ENCODE data around the gene IRS1.

IRS1 gene

DNA sequence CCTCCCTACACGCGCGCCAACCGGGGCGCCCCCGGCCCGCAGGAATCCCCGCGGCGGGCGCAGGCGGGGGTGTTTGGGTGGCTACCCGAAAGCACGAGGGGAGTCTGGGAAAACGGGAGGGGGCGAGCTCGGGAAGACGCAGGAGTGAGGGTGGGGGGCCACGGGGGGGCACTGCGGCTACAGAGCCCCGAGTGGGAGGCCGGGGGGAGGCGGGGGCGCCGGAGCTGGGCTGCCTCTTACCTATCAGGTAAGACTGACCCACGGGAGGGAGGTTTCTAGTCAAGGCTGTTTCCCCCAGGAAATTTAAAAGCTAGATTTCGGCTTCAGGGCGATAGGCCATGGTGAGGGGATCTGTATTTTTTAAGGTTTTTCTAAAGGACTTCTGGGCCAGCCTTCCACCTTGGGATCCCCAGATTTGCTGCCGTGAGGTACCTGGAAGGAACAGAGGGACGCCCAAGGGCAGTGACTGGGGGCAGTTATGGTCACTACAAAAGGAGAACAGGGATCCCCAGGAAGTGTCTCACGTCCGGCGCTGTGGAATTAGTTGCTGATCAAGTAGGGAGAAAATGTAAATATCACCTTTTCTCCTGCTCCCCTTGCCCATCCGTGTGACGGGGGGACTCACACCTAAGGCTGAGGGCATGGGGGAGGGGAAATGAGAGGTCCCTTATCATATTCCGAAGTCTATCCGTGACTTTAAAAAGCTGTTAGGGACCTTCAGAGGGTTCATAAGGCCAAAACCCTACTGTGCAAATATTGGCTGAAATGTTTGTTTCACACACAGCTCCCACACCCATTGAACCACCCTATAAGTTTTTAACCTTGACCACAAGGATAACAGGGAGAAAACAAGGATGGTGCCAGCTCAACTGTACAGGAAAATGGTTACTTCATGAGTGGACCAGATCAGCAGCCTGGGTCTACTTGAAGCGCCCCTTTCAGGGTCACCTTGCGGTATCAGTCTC is 638 bp upstream of the IRS1 start:
- no peaks in the 10 kb centered on the region for H3K9me3 ChIP-seq
- H3K27me3 ChIP-seq (ENCODE audit: low read depth): no peaks in the 10 kb centered on the region
- H3K4me1 ChIP-seq: no peaks in the 10 kb centered on the region
- H3K36me3 ChIP-seq (replicated peaks): no peaks in the 10 kb centered on the region
- no peak for DNase-seq (ENCODE audit: low spot score in 2 of 2)
- in situ Hi-C loops (cut with MboI; ENCODE audit: low sequenced_read_pairs): loop anchor here (10.0 to 25.0 kb wide), 2 partner anchors 185 to 1138 kb away; no protein-coding TSS in a partner anchor
- H3K4me3 ChIP-seq: peak overlapping the region; percentile 60

- in situ Hi-C loops (cut with MboI; ENCODE audit: low sequenced_read_pairs): loop anchor here (10.0 to 25.0 kb wide), 2 partner anchors 186 to 1136 kb away; no protein-coding TSS in a partner anchor
- Histone ChIP-seq H3K4me3 (peak overlapping the region; percentile 60), H3K36me3 (replicated peaks) (no peaks in the 10 kb centered on the region), H3K4me1 (no peaks in the 10 kb centered on the region; the same call in 1 of the 2 replicates), H3K9me3 (no peaks in the 10 kb centered on the region), H3K27me3 (ENCODE audit: low read depth) (no peaks in the 10 kb centered on the region)
- DNase-seq (ENCODE audit: low spot score in 2 of 2): no peak
Observed at GRCh38 chr2:226798422-226799210, 1.0 kb downstream of the IRS1 start.

GRCh38 chr2:226797989-226798421 is 1.6 kb downstream of the IRS1 start:
- H3K4me3 ChIP-seq: no peak overlapping the region
- H3K9me3 ChIP-seq: no peaks in the 10 kb centered on the region
- no peaks in the 10 kb centered on the region; the same call in 1 of the 2 replicates for H3K4me1 ChIP-seq
- in situ Hi-C loops (cut with MboI; ENCODE audit: low sequenced_read_pairs): loop anchor here (10.0 to 25.0 kb wide), 2 partner anchors 187 to 1136 kb away; no protein-coding TSS in a partner anchor
- H3K36me3 ChIP-seq (replicated peaks): no peaks in the 10 kb centered on the region
- no peak for DNase-seq (ENCODE audit: low spot score in 2 of 2)
- no peaks in the 10 kb centered on the region for H3K27me3 ChIP-seq (ENCODE audit: low read depth)

DNA sequence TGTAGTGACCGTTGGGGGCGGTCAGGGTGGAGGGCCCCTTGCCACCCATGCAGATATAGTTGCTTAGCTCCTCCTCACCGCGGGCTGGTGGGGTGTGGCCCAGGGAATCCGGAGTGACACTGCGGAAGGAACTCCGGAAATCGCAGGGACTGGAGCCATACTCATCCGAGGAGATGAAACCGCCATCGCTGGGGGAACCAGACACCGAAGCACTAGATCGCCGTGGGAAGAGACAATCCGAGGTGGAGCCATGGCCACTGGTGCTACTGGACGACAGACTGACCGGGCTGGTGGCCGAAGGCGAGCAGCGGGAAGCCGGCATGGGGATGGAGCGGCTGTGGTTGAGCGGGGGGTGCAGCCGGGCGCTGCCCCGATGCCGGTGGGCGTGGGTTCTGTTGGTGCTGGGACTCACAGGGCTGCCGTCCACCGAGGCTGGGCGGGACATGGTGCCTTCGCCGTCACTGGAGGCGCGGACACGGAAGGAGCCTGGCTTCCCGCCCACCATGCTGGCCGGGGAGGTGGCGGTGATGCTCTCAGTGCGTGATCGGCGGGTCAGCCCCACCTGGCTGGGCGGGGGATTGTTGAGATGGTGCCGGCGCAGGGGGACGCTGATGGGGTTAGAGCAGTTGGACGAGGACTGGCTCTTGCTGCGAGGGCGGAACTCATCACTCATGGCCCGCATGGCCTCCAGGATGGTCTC is 2.2 kb downstream of the IRS1 start:
- DNase-seq (ENCODE audit: low spot score in 2 of 2): no peak
- in situ Hi-C loops (cut with MboI; ENCODE audit: low sequenced_read_pairs): loop anchor here (10.0 to 25.0 kb wide), 2 partner anchors 187 to 1135 kb away; no protein-coding TSS in a partner anchor
- Histone ChIP-seq H3K4me3 (no peak overlapping the region), H3K36me3 (replicated peaks) (no peaks in the 10 kb centered on the region), H3K4me1 (no peaks in the 10 kb centered on the region; the same call in 1 of the 2 replicates), H3K27me3 (ENCODE audit: low read depth) (no peaks in the 10 kb centered on the region), H3K9me3 (no peaks in the 10 kb centered on the region)

GRCh38 chr2:226796840-226797288 is 2.8 kb downstream of the IRS1 start:
- in situ Hi-C loops (cut with MboI; ENCODE audit: low sequenced_read_pairs): loop anchor here (10.0 to 25.0 kb wide), 2 partner anchors 188 to 1135 kb away; no protein-coding TSS in a partner anchor
- DNase-seq (ENCODE audit: low spot score in 2 of 2): no peak

DNA sequence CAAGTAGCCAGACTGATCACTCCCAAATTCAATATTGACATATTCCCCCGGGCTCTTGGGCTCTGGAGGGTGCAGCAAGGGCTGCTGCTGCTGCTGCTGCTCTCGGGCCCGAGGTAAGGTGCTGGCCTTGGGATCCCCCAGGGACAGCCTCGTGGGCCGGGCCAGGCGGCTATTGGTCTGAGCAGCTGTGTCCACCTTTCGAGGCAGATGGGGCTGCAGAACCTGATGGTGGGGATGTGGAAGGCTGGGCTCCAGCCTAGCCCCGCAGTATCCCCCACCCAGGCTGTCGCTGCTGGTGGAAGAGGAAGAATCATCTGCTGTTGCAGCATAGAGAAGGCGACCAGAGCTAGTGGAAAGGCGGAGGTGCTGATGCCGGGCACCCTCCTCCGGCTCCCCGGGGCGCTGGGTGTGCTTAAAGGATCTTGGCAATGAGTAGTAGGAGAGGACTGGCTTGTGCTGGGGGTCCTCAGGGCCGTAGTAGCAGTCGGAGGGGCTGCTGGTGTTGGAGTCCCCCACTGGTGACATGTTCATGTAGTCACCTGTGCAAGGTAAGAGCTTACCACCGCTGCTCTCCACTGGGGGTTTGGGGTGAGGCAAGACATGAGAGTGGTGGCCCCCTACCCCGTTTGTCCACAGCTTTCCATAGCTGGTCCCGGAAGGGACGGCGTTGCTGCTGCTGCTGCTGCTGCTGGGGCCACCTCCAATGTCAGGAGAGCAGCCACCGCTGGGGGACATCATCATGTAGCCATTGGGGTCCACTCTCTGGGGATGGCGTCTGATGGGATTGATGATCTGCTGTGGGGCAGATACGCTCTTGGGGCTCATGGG is 3.4 kb downstream of the IRS1 start:
- H3K36me3 ChIP-seq (replicated peaks): no peaks in the 10 kb centered on the region
- peaks cover under 1% of the 10 kb centered on the region for H3K4me1 ChIP-seq
- no peaks in the 10 kb centered on the region for H3K9me3 ChIP-seq
- no peak overlapping the region for H3K4me3 ChIP-seq
- H3K27me3 ChIP-seq (ENCODE audit: low read depth): no peaks in the 10 kb centered on the region
- DNase-seq (ENCODE audit: low spot score in 2 of 2): no peak
- in situ Hi-C loops (cut with MboI; ENCODE audit: low sequenced_read_pairs): loop anchor here (10.0 to 25.0 kb wide), 2 partner anchors 189 to 1134 kb away; no protein-coding TSS in a partner anchor

More at GRCh38 chr2:226796840-226797288, 2.8 kb downstream of the IRS1 start:
- no peaks in the 10 kb centered on the region; the same call in 1 of the 2 replicates for H3K4me1 ChIP-seq
- H3K36me3 ChIP-seq (replicated peaks): no peaks in the 10 kb centered on the region
- no peaks in the 10 kb centered on the region for H3K9me3 ChIP-seq
- H3K4me3 ChIP-seq: no peak overlapping the region
- H3K27me3 ChIP-seq (ENCODE audit: low read depth): no peaks in the 10 kb centered on the region

GRCh38 chr2:226795281-226796011 is 4.2 kb downstream of the IRS1 start:
- no peaks in the 10 kb centered on the region for H3K9me3 ChIP-seq
- H3K36me3 ChIP-seq (replicated peaks): no peaks in the 10 kb centered on the region
- no peak for DNase-seq (ENCODE audit: low spot score in 2 of 2)
- in situ Hi-C loops (cut with MboI; ENCODE audit: low sequenced_read_pairs): loop anchor here (10.0 to 25.0 kb wide), 2 partner anchors 189 to 1133 kb away; no protein-coding TSS in a partner anchor
- H3K4me3 ChIP-seq: no peak overlapping the region
- no peaks in the 10 kb centered on the region for H3K27me3 ChIP-seq (ENCODE audit: low read depth)
- peaks cover 4% of the 10 kb centered on the region for H3K4me1 ChIP-seq

GRCh38 chr2:226794751-226795171 is 4.9 kb downstream of the IRS1 start:
- Histone ChIP-seq H3K36me3 (replicated peaks) (no peaks in the 10 kb centered on the region), H3K4me3 (no peak overlapping the region), H3K4me1 (peaks cover 4% of the 10 kb centered on the region), H3K9me3 (no peaks in the 10 kb centered on the region), H3K27me3 (ENCODE audit: low read depth) (no peaks in the 10 kb centered on the region)
- in situ Hi-C loops (cut with MboI; ENCODE audit: low sequenced_read_pairs): loop anchor here (10.0 to 25.0 kb wide), 2 partner anchors 190 to 1132 kb away; no protein-coding TSS in a partner anchor
- peak in 1 of 2 experiments; percentile 7 for DNase-seq (ENCODE audit: low spot score in 2 of 2)

- H3K4me1 ChIP-seq: peaks cover 4% of the 10 kb centered on the region
- H3K4me3 ChIP-seq: no peak overlapping the region
- in situ Hi-C loops (cut with MboI; ENCODE audit: low sequenced_read_pairs): loop anchor here (10.0 to 25.0 kb wide), 2 partner anchors 191 to 1132 kb away; no protein-coding TSS in a partner anchor
- H3K9me3 ChIP-seq: no peaks in the 10 kb centered on the region
- no peak for DNase-seq (ENCODE audit: low spot score in 2 of 2)
- H3K36me3 ChIP-seq (replicated peaks): no peaks in the 10 kb centered on the region
- H3K27me3 ChIP-seq (ENCODE audit: low read depth): no peaks in the 10 kb centered on the region
Observed at GRCh38 chr2:226794196-226794661, 5.4 kb downstream of the IRS1 start.

DNA sequence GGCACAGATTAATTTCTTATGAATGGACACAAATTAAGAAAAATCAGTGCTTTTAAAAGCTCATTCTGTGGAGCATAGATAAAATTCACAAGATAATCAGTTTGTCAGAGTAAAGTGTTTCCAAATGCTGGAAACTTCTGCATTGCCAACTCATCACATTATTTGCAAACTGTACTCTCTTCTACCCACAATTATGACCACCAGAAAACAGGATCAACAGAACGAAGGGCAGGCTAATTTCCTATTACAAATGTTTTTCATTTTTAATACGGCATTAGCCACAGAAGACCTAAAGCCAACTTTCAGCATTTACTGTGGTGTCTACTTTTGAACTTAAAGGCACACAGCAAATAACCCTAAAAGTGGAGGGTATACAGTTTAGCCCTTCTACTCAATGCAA is 6.0 kb downstream of the IRS1 start:
- Histone ChIP-seq H3K4me1 (peaks cover 4% of the 10 kb centered on the region), H3K4me3 (no peak overlapping the region)
- in situ Hi-C loops (cut with MboI; ENCODE audit: low sequenced_read_pairs): loop anchor here (10.0 to 25.0 kb wide), 2 partner anchors 191 to 1131 kb away; no protein-coding TSS in a partner anchor

DNA sequence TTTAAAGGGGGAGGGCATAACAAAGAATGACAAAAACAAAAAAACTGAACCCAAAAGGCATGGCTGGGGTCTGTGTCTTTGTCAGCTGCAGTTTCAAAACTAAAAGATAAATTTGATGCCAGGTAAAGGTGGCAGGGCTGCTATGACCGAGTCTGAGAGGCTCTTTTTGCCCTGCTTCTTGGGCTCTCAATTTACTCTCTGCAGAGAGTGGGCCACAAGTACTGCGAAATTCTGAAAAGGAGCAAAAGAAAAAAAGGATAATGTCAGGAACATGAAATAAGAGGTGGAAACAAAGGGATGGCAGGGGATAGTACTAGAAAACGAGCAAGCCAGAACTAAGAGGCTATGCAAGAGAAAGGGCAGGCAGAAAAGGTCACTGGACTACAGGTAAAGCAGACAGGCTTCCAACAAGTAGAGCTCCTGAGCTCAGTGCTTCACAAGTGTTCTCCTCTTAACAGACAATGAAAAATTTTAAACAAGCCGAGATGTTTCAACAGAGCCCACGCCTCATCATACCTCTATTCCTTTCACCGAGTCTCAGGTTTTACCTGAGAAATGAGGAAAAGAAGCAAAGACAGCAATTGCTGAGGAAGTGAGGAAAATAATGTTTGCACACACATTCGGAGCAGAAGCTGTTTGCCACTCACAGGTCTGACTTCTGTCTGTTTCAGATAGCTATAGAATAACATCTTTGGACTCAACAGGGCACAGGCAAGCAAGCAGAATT is 7.3 kb downstream of the IRS1 start:
- peaks cover 4% of the 10 kb centered on the region for H3K4me1 ChIP-seq
- no peaks in the 10 kb centered on the region for H3K27me3 ChIP-seq (ENCODE audit: low read depth)
- H3K9me3 ChIP-seq: no peaks in the 10 kb centered on the region
- no peaks in the 10 kb centered on the region for H3K36me3 ChIP-seq (replicated peaks)
- peak overlapping the region; percentile 35 for H3K4me3 ChIP-seq
- in situ Hi-C loops (cut with MboI; ENCODE audit: low sequenced_read_pairs): loop anchor here (10.0 to 25.0 kb wide), 2 partner anchors 192 to 1130 kb away; no protein-coding TSS in a partner anchor
- DNase-seq (ENCODE audit: low spot score in 2 of 2): no peak

More for the DNA sequence above, 6.0 kb downstream of the IRS1 start:
- Histone ChIP-seq H3K36me3 (replicated peaks) (no peaks in the 10 kb centered on the region), H3K27me3 (ENCODE audit: low read depth) (no peaks in the 10 kb centered on the region), H3K9me3 (no peaks in the 10 kb centered on the region)
- no peak for DNase-seq (ENCODE audit: low spot score in 2 of 2)

All from HAP-1 (cell line).